HCT116 (cell line): ENCODE data around the gene OBSCN. TPM values are rescaled to one million over a fixed set of nuclear protein-coding genes. Genes with fewer than 3 reads are reported as not detected.
A peak's percentile ranks its signal among the peaks of the same experiment; 100 is the strongest.

ENCODE experiments used
- ATAC-seq: fragments of 200-7000 bp; cut with Tn5 transposase; 2 replicates; pipeline ENCODE4 v1.9.1; 2020; ENCODE audit warnings: mild to moderate bottlenecking, moderate library complexity
- BruUV-seq: library from RNA; stranded (reverse); fragments of 400-500 nt; replicated peaks from 2 replicates; lab custom pipeline; 2021; lab: Mats Ljungman, UMichigan
- CTCF ChIA-PET: fragments of 300-600 bp; sonication (Branson Sonifier 250); formaldehyde crosslinking; loops from one replicate; lab custom pipeline; 2021; ENCODE audit warnings: antibody characterized with exemption; lab: Charles Lee
- POLR2A ChIA-PET: fragments of 300-600, 350-600 bp; sonication (Branson Sonifier 250); formaldehyde crosslinking; loops from one replicate; lab custom pipeline; 2021; ENCODE audit warnings: antibody characterized with exemption; lab: Charles Lee
- RAD21 ChIA-PET, 2 experiments: fragments of 300-600 bp; sonication (Branson Sonifier 250); formaldehyde crosslinking; loops; one replicate each; lab custom pipeline; 2023; ENCODE audit warnings: low total read pairs in 2 of 2; ENCODE audit not compliant: uncharacterized antibody in 2 of 2, unreplicated experiment in 2 of 2, low non-redundant PET in 1 of 2; lab: Charles Lee
- DNase-seq: peaks from one replicate; pipeline ENCODE4 v3.0.0-alpha.2; 2010; ENCODE audit warnings: low read depth, low spot score
- H2AFZ ChIP-seq: fragments of 200-600 bp; shearing (Covaris generic), sonication (generic); 2 replicates; pipeline ENCODE4 v1.6.1; 2017; ENCODE audit warnings: low read depth, mixed run types, mixed read lengths, antibody characterized with exemption, low read length; ENCODE audit not compliant: poor library complexity, severe bottlenecking
- H3K27ac ChIP-seq: 2 replicates; pipeline ENCODE4 v1.5.1; 2012; ENCODE audit warnings: low read depth, low read length
- H3K27me3 ChIP-seq: fragments of 200-600 bp; sonication (generic); 2 replicates; pipeline ENCODE4 v1.6.1; 2016; ENCODE audit warnings: mixed run types, low read length, mixed read lengths; ENCODE audit not compliant: insufficient read depth
- H3K36me3 ChIP-seq, 2 experiments: fragments of 200-500 bp in 1 of 2; fragments of 200-600 bp in 1 of 2; sonication (Bioruptor generic) in 1 of 2; sonication (generic) in 1 of 2; 2 replicates each; pipeline versions ENCODE4 v1.5.1 to v1.6.1; 2014 to 2016; ENCODE audit warnings: low read length in 2 of 2, inconsistent platforms in 1 of 2, mixed read lengths in 1 of 2, mixed run types in 1 of 2; ENCODE audit not compliant: insufficient read depth in 2 of 2, control insufficient read depth in 1 of 2
- H3K4me1 ChIP-seq, 2 experiments: fragments of 200-600 bp in 1 of 2; sonication (generic) in 1 of 2; 2 replicates each; pipeline versions ENCODE4 v1.5.1 to v1.6.1; 2012 to 2017; ENCODE audit warnings: low read length in 2 of 2, inconsistent platforms in 1 of 2, mild to moderate bottlenecking in 1 of 2, mixed read lengths in 1 of 2, mixed run types in 1 of 2, moderate library complexity in 1 of 2; ENCODE audit not compliant: insufficient read depth in 2 of 2, control insufficient read depth in 1 of 2
- H3K4me2 ChIP-seq: fragments of 200-600 bp; sonication (generic); 2 replicates; pipeline ENCODE4 v1.6.1; 2017; ENCODE audit warnings: mixed run types, low read length, mixed read lengths
- H3K4me3 ChIP-seq, 2 experiments: fragments of 200-600 bp in 1 of 2; sonication (generic) in 1 of 2; replicated peaks in 1 of 2; 2 replicates each; pipeline ENCODE4 v1.5.1; 2011 to 2016; ENCODE audit warnings: low read length in 2 of 2, control low read depth in 1 of 2, low read depth in 1 of 2, mild to moderate bottlenecking in 1 of 2, mixed read lengths in 1 of 2, mixed run types in 1 of 2
- H3K79me2 ChIP-seq: fragments of 200-600 bp; sonication (generic); 2 replicates; pipeline ENCODE4 v1.6.1; 2017; ENCODE audit warnings: mild to moderate bottlenecking, mixed run types, low read length, moderate library complexity, mixed read lengths; ENCODE audit not compliant: insufficient read depth
- H3K9ac ChIP-seq: fragments of 200-600 bp; sonication (generic); 2 replicates; pipeline ENCODE4 v1.6.1; 2016; ENCODE audit warnings: low read length, mixed read lengths
- H3K9me2 ChIP-seq: fragments of 200-600 bp; sonication (generic), shearing (Covaris generic); 2 replicates; pipeline ENCODE4 v1.6.1; 2017; ENCODE audit warnings: mixed run types, mild to moderate bottlenecking, moderate library complexity; ENCODE audit not compliant: insufficient read depth
- H3K9me3 ChIP-seq, 2 experiments: fragments of 200-500 bp in 1 of 2; fragments of 200-600 bp in 1 of 2; sonication (Bioruptor generic) in 1 of 2; sonication (generic) in 1 of 2; 2 replicates each; pipeline ENCODE4 v1.6.1; 2014 to 2017; ENCODE audit warnings: low read length in 2 of 2, mixed read lengths in 2 of 2, inconsistent platforms in 1 of 2, low read depth in 1 of 2, mild to moderate bottlenecking in 1 of 2, mixed run types in 1 of 2, moderate library complexity in 1 of 2; ENCODE audit not compliant: control insufficient read depth in 1 of 2, insufficient read depth in 1 of 2
- H4K20me1 ChIP-seq: fragments of 200-600 bp; sonication (generic), shearing (Covaris generic); 2 replicates; pipeline ENCODE4 v1.6.1; 2017; ENCODE audit warnings: mixed run types, mild to moderate bottlenecking, moderate library complexity; ENCODE audit not compliant: insufficient read depth
- CEBPB ChIP-seq: IDR thresholded peaks from 2 replicates; pipeline ENCODE4 v1.6.1; 2012; ENCODE audit warnings: low read depth
- ELF1 ChIP-seq: IDR thresholded peaks from 2 replicates; pipeline ENCODE4 v1.6.1; 2012; ENCODE audit warnings: low read depth, borderline replicate concordance
- EZH2 ChIP-seq: fragments of 200-600 bp; sonication (generic); IDR thresholded peaks from 2 replicates; pipeline ENCODE4 v1.6.1; 2017; ENCODE audit warnings: antibody characterized with exemption, mixed run types
- JUND ChIP-seq: IDR thresholded peaks from 2 replicates; pipeline ENCODE4 v1.6.1; 2012
- POLR2A ChIP-seq: IDR thresholded peaks from 2 replicates; pipeline ENCODE4 v1.7.0; 2011; ENCODE audit warnings: borderline replicate concordance; ENCODE audit not compliant: insufficient read depth, insufficient read length; ENCODE audit errors: extremely low read depth
- POLR2AphosphoS5 ChIP-seq: IDR thresholded peaks from 2 replicates; pipeline ENCODE4 v1.6.1; 2011; ENCODE audit warnings: mild to moderate bottlenecking, low read depth, low read length, moderate library complexity
- RAD21 ChIP-seq: IDR thresholded peaks from 2 replicates; pipeline ENCODE4 v1.6.1; 2012; ENCODE audit warnings: low read depth, mild to moderate bottlenecking
- REST ChIP-seq: IDR thresholded peaks from 2 replicates; pipeline ENCODE4 v1.6.1; 2012; ENCODE audit warnings: low read depth
- SIN3A ChIP-seq: IDR thresholded peaks from 2 replicates; pipeline ENCODE4 v1.6.1; 2012; ENCODE audit warnings: low read depth
- SP1 ChIP-seq: IDR thresholded peaks from 2 replicates; pipeline ENCODE4 v1.6.1; 2012; ENCODE audit warnings: low read depth
- SRF ChIP-seq: IDR thresholded peaks from 2 replicates; pipeline ENCODE4 v1.6.1; 2012; ENCODE audit warnings: low read depth
- TCF7L2 ChIP-seq: IDR thresholded peaks from 2 replicates; pipeline ENCODE4 v1.7.0; 2011; ENCODE audit warnings: borderline replicate concordance, inconsistent platforms; ENCODE audit not compliant: insufficient read depth, insufficient read length; ENCODE audit errors: extremely low read depth
- YY1 ChIP-seq: IDR thresholded peaks from 2 replicates; pipeline ENCODE4 v1.6.1; 2011; ENCODE audit warnings: low read length, low read depth, moderate library complexity, mild to moderate bottlenecking; ENCODE audit not compliant: insufficient replicate concordance; ENCODE audit errors: extremely low read depth
- ZNF274 ChIP-seq: fragments of 200-500 bp; sonication (Bioruptor generic); IDR thresholded peaks from 2 replicates; pipeline ENCODE4 v1.6.1; 2014; ENCODE audit warnings: mild to moderate bottlenecking, low read depth, low read length, inconsistent platforms
- intact Hi-C: fragments of 100-400 bp; cut with micrococcal nuclease; formaldehyde crosslinking; loops from 2 replicates; pipeline ENCODE4 v1.10.0; 2022
- total RNA-seq: library from RNA; stranded (reverse); gene quantifications from one replicate; pipeline ENCODE4 v1.2.1, GENCODE V29; 2021; ENCODE audit not compliant: unreplicated experiment

OBSCN gene
- total RNA-seq, 1 experiment from 2014 or later, result 16.6 TPM

- TF ChIP-seq REST, result no peak
- no peak for TF ChIP-seq CEBPB
- TF ChIP-seq ZNF274, result no peak
- no peak for TF ChIP-seq POLR2AphosphoS5
- TF ChIP-seq, all 23 proteins: peak for 0
Measured at GRCh38 chr1:228366866-228367741, 159.3 kb downstream of the OBSCN start (continued).

- H3K27me3 ChIP-seq, result no peaks in the 10 kb centered on the region
- RAD21 ChIA-PET, result no interaction called here
- no TSS peak for BruUV-seq
Measured at GRCh38 chr1:228367798-228368791, 160.3 kb downstream of the OBSCN start.

More at GRCh38 chr1:228367798-228368791, 160.3 kb downstream of the OBSCN start:
- Histone ChIP-seq H3K4me3 (peak overlapping the region in 1 of 2 experiments; percentile 11; a peak in 1 of 4 replicates), H3K9me3 (no peaks in the 10 kb centered on the region), H4K20me1 (no peaks in the 10 kb centered on the region), H2AFZ (no peak overlapping the region), H3K4me1 (peaks cover 0 to 33% of the 10 kb centered on the region in 2 experiments; a peak in 3 of 4 replicates), H3K36me3 (no peaks in the 10 kb centered on the region), H3K27ac (no peak overlapping the region), H3K79me2 (no peaks in the 10 kb centered on the region), H3K9me2 (no peaks in the 10 kb centered on the region), H3K9ac (no peak overlapping the region), H3K4me2 (peak overlapping the region; percentile 62)
- ChIA-PET POLR2A (no interaction called here), CTCF (no interaction called here)
- no peak for DNase-seq
- intact Hi-C loops, result no loop called here
- TF ChIP-seq RAD21, result no peak
- no peak for TF ChIP-seq JUND
- TF ChIP-seq SIN3A, result no peak
- no peak for TF ChIP-seq SRF
- no peak for TF ChIP-seq YY1
- TF ChIP-seq TCF7L2, result no peak
- no peak for TF ChIP-seq POLR2A
- TF ChIP-seq EZH2, result no peak
- TF ChIP-seq CEBPB, result no peak
- TF ChIP-seq SP1, result no peak
- TF ChIP-seq REST, result no peak
- TF ChIP-seq ELF1, result no peak
- no peak for TF ChIP-seq ZNF274
- peak; percentile 23; the same call in 1 of the 2 replicates for ATAC-seq
